H1 (cell line): ENCODE data around the gene RGS8. TPM values are rescaled to one million over a fixed set of nuclear protein-coding genes. Genes with fewer than 3 reads are reported as not detected.
A peak's percentile ranks its signal among the peaks of the same experiment; 100 is the strongest.

Source experiments
- CTCF ChIA-PET: fragments of 300-600 bp; sonication (Branson Sonifier 250); formaldehyde crosslinking; loops from one replicate; lab custom pipeline; 2021; ENCODE audit not compliant: partially characterized antibody; lab: Charles Lee
- POLR2A ChIA-PET: fragments of 300-600 bp; sonication (Branson Sonifier 250); formaldehyde crosslinking; loops from one replicate; lab custom pipeline; 2021; ENCODE audit warnings: inconsistent platforms; ENCODE audit not compliant: partially characterized antibody; lab: Charles Lee
- DNase-seq, 2 experiments: peaks; one replicate each; pipeline versions ENCODE4 v3.0.0 to v3.0.0-alpha.2; 2010 to 2022; ENCODE audit warnings: low spot score in 2 of 2, low read depth in 1 of 2, mixed read lengths in 1 of 2
- FAIRE-seq: peaks from 2 replicates; lab custom pipeline; 2011; peaks lifted over from hg19 to GRCh38; lab: Jason Lieb, UNC
- H2AFZ ChIP-seq: 2 replicates; pipeline ENCODE4 v1.8.1; 2012; ENCODE audit warnings: low read length, inconsistent platforms
- H2AK5ac ChIP-seq: 2 replicates; pipeline ENCODE4 v1.6.1; 2013; ENCODE audit warnings: low read depth, low read length
- H2BK120ac ChIP-seq: replicated peaks from 2 replicates; pipeline ENCODE3; 2013; ENCODE audit warnings: low read depth, low read length, inconsistent platforms
- H2BK12ac ChIP-seq: 2 replicates; pipeline ENCODE4 v1.6.1; 2013; ENCODE audit warnings: low read depth, low read length
- H2BK15ac ChIP-seq: 2 replicates; pipeline ENCODE4 v1.6.1; 2013; ENCODE audit warnings: low read length
- H2BK20ac ChIP-seq: 2 replicates; pipeline ENCODE4 v1.6.1; 2013; ENCODE audit warnings: low read length
- H2BK5ac ChIP-seq: 2 replicates; pipeline ENCODE4 v1.6.1; 2013; ENCODE audit warnings: low read depth, low read length
- H3K14ac ChIP-seq: 2 replicates; pipeline ENCODE4 v1.6.1; 2013; ENCODE audit warnings: inconsistent platforms; ENCODE audit not compliant: insufficient read length
- H3K18ac ChIP-seq: 2 replicates; pipeline ENCODE4 v1.6.1; 2013; ENCODE audit warnings: low read length; ENCODE audit errors: extremely low read depth
- H3K23ac ChIP-seq: 2 replicates; pipeline ENCODE4 v1.6.1; 2013; ENCODE audit warnings: inconsistent platforms; ENCODE audit not compliant: insufficient read length
- H3K23me2 ChIP-seq: 2 replicates; pipeline ENCODE4 v1.6.1; 2013; ENCODE audit warnings: low read depth, low read length
- H3K27ac ChIP-seq: 2 replicates; pipeline ENCODE4 v1.6.1; 2011; ENCODE audit warnings: low read depth, low read length, inconsistent platforms
- H3K27me3 ChIP-seq, 4 experiments: replicated peaks in 1 of 4; 1 replicate in 1 of 4; 2 replicates in 3 of 4; pipeline versions ENCODE4 v1.6.1 to v1.8.1; 2011 to 2013; ENCODE audit warnings: low read length in 3 of 4, mild to moderate bottlenecking in 3 of 4, inconsistent platforms in 2 of 4, mixed read lengths in 2 of 4, moderate library complexity in 1 of 4; ENCODE audit not compliant: control insufficient read depth in 3 of 4, insufficient read depth in 3 of 4; ENCODE audit errors: extremely low read depth in 1 of 4
- H3K36me3 ChIP-seq, 4 experiments: 2 replicates each; pipeline versions ENCODE4 v1.6.1 to v1.8.1; 2011 to 2013; ENCODE audit warnings: mild to moderate bottlenecking in 4 of 4, low read length in 3 of 4, moderate library complexity in 2 of 4, control low read depth in 1 of 4, inconsistent platforms in 1 of 4; ENCODE audit not compliant: insufficient read depth in 4 of 4, control insufficient read depth in 2 of 4
- H3K4ac ChIP-seq: replicated peaks from 2 replicates; pipeline ENCODE3; 2013; ENCODE audit warnings: low read length, low read depth, mixed read lengths, inconsistent platforms; ENCODE audit not compliant: insufficient read length
- H3K4me1 ChIP-seq, 4 experiments: replicated peaks in 1 of 4; 1 replicate in 1 of 4; 2 replicates in 3 of 4; pipeline versions ENCODE4 v1.6.1 to v1.8.1; 2011 to 2013; ENCODE audit warnings: low read length in 3 of 4, inconsistent platforms in 2 of 4, mixed read lengths in 1 of 4; ENCODE audit not compliant: insufficient read depth in 4 of 4, control insufficient read depth in 3 of 4
- H3K4me2 ChIP-seq, 2 experiments: 2 replicates each; pipeline versions ENCODE4 v1.6.1 to v1.8.1; 2011 to 2013; ENCODE audit warnings: low read depth in 2 of 2, low read length in 2 of 2, control low read depth in 1 of 2, inconsistent platforms in 1 of 2, mild to moderate bottlenecking in 1 of 2; ENCODE audit not compliant: insufficient read depth in 1 of 2
- H3K4me3 ChIP-seq, 4 experiments: fragments of 200-600, 300-600 bp in 1 of 4; sonication (generic), shearing (Covaris generic), sonication (Bioruptor Twin) in 1 of 4; 2 replicates each; pipeline versions ENCODE4 v1.5.1 to v1.8.1; 2011 to 2016; ENCODE audit warnings: low read length in 4 of 4, low read depth in 3 of 4, control low read depth in 2 of 4, inconsistent platforms in 2 of 4, mild to moderate bottlenecking in 2 of 4, mixed read lengths in 1 of 4, moderate library complexity in 1 of 4; ENCODE audit not compliant: insufficient read depth in 2 of 4; ENCODE audit errors: extremely low read depth in 1 of 4
- H3K56ac ChIP-seq: replicated peaks from 2 replicates; pipeline ENCODE3; 2013; ENCODE audit warnings: low read depth, mild to moderate bottlenecking, mixed read lengths, low read length, inconsistent platforms; ENCODE audit not compliant: insufficient read length
- H3K79me1 ChIP-seq: 2 replicates; pipeline ENCODE4 v1.6.1; 2013; ENCODE audit warnings: low read depth, low read length, control low read depth
- H3K79me2 ChIP-seq, 2 experiments: 2 replicates each; pipeline versions ENCODE4 v1.6.1 to v1.8.1; 2012 to 2013; ENCODE audit warnings: low read length in 2 of 2, mild to moderate bottlenecking in 2 of 2, inconsistent platforms in 1 of 2; ENCODE audit not compliant: insufficient read depth in 2 of 2, control insufficient read depth in 1 of 2
- H3K9ac ChIP-seq, 4 experiments: replicated peaks in 1 of 4; 1 replicate in 1 of 4; 2 replicates in 3 of 4; pipeline versions ENCODE4 v1.6.1 to v1.8.1; 2011 to 2013; ENCODE audit warnings: low read depth in 3 of 4, low read length in 3 of 4, control low read depth in 2 of 4, mild to moderate bottlenecking in 2 of 4, moderate library complexity in 2 of 4, inconsistent platforms in 1 of 4; ENCODE audit errors: extremely low read depth in 1 of 4
- H3K9me3 ChIP-seq, 2 experiments: 2 replicates each; pipeline versions ENCODE4 v1.6.1 to v1.8.1; 2012 to 2013; ENCODE audit warnings: mild to moderate bottlenecking in 2 of 2, moderate library complexity in 2 of 2, control low read depth in 1 of 2, inconsistent platforms in 1 of 2, low read depth in 1 of 2, low read length in 1 of 2, mixed read lengths in 1 of 2; ENCODE audit not compliant: insufficient read depth in 2 of 2
- H4K20me1 ChIP-seq, 2 experiments: replicated peaks in 1 of 2; 2 replicates each; pipeline versions ENCODE3 to v1.8.1; 2011 to 2013; ENCODE audit warnings: inconsistent platforms in 2 of 2, low read length in 2 of 2, mild to moderate bottlenecking in 1 of 2; ENCODE audit not compliant: insufficient read depth in 2 of 2, control insufficient read depth in 1 of 2
- H4K5ac ChIP-seq: 2 replicates; pipeline ENCODE4 v1.6.1; 2013; ENCODE audit warnings: low read length, low read depth, mixed read lengths, inconsistent platforms; ENCODE audit not compliant: insufficient read length
- H4K8ac ChIP-seq: 2 replicates; pipeline ENCODE4 v1.8.0; 2013; ENCODE audit warnings: mild to moderate bottlenecking, moderate library complexity, low read length, inconsistent platforms; ENCODE audit not compliant: insufficient read depth; ENCODE audit errors: extremely low read depth
- H4K91ac ChIP-seq: replicated peaks from 2 replicates; pipeline ENCODE3; 2013; ENCODE audit warnings: low read length, mixed read lengths, inconsistent platforms; ENCODE audit not compliant: insufficient read length
- EGR1 ChIP-seq: IDR thresholded peaks from 2 replicates; pipeline ENCODE4 v1.6.1; 2011; ENCODE audit warnings: low read depth, low read length, borderline replicate concordance
- EP300 ChIP-seq, 2 experiments: IDR thresholded peaks; 1 replicate in 1 of 2; 2 replicates in 1 of 2; pipeline ENCODE4 v1.6.1; 2011 to 2012; ENCODE audit warnings: low read depth in 2 of 2, low read length in 2 of 2, mild to moderate bottlenecking in 2 of 2, borderline replicate concordance in 1 of 2, inconsistent platforms in 1 of 2, moderate library complexity in 1 of 2
- FOSL1 ChIP-seq: IDR thresholded peaks from 2 replicates; pipeline ENCODE4 v1.6.1; 2011; ENCODE audit warnings: mild to moderate bottlenecking, low read depth, low read length, moderate library complexity; ENCODE audit not compliant: insufficient read depth
- GABPA ChIP-seq: IDR thresholded peaks from 2 replicates; pipeline ENCODE4 v1.6.1; 2011; ENCODE audit warnings: mild to moderate bottlenecking, low read length, moderate library complexity, borderline replicate concordance; ENCODE audit not compliant: insufficient read depth
- GTF2F1 ChIP-seq: IDR thresholded peaks from 2 replicates; pipeline ENCODE4 v1.6.1; 2012; ENCODE audit warnings: low read depth, low read length, improper control_type of control experiment, borderline replicate concordance
- HDAC6 ChIP-seq: IDR thresholded peaks from one replicate; pipeline ENCODE4 v1.7.1; 2012; ENCODE audit warnings: low read depth, mild to moderate bottlenecking, inconsistent platforms, low read length, moderate library complexity
- JUN ChIP-seq: IDR thresholded peaks from 2 replicates; pipeline ENCODE4 v1.6.1; 2011; ENCODE audit warnings: low read depth, mild to moderate bottlenecking, improper control_type of control experiment, low read length
- NRF1 ChIP-seq: IDR thresholded peaks from 2 replicates; pipeline ENCODE4 v1.6.1; 2011; ENCODE audit warnings: mild to moderate bottlenecking, low read depth, low read length, improper control_type of control experiment
- POLR2AphosphoS5 ChIP-seq: IDR thresholded peaks from 2 replicates; pipeline ENCODE4 v1.6.1; 2011; ENCODE audit warnings: low read depth, low read length
- SP4 ChIP-seq: IDR thresholded peaks from 2 replicates; pipeline ENCODE4 v1.6.1; 2012; ENCODE audit warnings: low read length, inconsistent platforms
- ZNF274 ChIP-seq: IDR thresholded peaks from 2 replicates; pipeline ENCODE4 v1.7.0; 2012; ENCODE audit warnings: low read length, borderline replicate concordance; ENCODE audit errors: extremely low read depth
- WGBS, 2 experiments: shearing (Covaris generic) in 1 of 2; methylation state at CpG; one replicate each; pipeline versions ENCODE4 v1.1.6 to v1.1.7; 2013 to 2015; ENCODE audit warnings: low lambda C conversion rate in 2 of 2, mixed read lengths in 2 of 2, inconsistent platforms in 1 of 2, low coverage in 1 of 2, missing lambda C conversion rate in 1 of 2; ENCODE audit not compliant: insufficient replicate concordance in 2 of 2, insufficient coverage in 1 of 2, insufficient read length in 1 of 2; ENCODE audit errors: extremely low coverage in 1 of 2, missing lambda C conversion rate in 1 of 2; 5-methylcytosine and 5-hydroxymethylcytosine counted together
- polyA plus RNA-seq, 7 experiments: library from polyadenylated mRNA; depleted of rRNA in 3 of 7; stranded (reverse) in 5 of 7; unstranded in 2 of 7; fragments of >200 nt in 5 of 7; fragments of 200-250 nt in 2 of 7; gene quantifications; 1 replicate in 5 of 7; 2 replicates in 1 of 7; 4 replicates in 1 of 7; pipeline versions ENCODE4 v1.2.1 to v1.2.3, GENCODE V29; 2011 to 2013; ENCODE audit warnings: missing spikeins in 2 of 7, mixed read lengths in 2 of 7
- total RNA-seq: library from RNA; stranded (reverse); fragmentation: NEBNext Ultra II Directional; extraction: Animal tissue kit (Norgen Biotek cat#: 25700); gene quantifications from 2 replicates; pipeline ENCODE4 v1.2.1, GENCODE V29; 2021
- TF ChIP-seq, protein P1 (sequence below): IDR thresholded peaks from 2 replicates; pipeline ENCODE4 v1.6.1; 2011; ENCODE audit warnings: low read length, improper control_type of control experiment

Gene RGS8
- total and polyA plus RNA-seq, 2 of the 8 experiments (the other 6 are each of a cell fraction or from before 2014, with no cell fraction given): 0.13 to 0.23 TPM

DNA sequence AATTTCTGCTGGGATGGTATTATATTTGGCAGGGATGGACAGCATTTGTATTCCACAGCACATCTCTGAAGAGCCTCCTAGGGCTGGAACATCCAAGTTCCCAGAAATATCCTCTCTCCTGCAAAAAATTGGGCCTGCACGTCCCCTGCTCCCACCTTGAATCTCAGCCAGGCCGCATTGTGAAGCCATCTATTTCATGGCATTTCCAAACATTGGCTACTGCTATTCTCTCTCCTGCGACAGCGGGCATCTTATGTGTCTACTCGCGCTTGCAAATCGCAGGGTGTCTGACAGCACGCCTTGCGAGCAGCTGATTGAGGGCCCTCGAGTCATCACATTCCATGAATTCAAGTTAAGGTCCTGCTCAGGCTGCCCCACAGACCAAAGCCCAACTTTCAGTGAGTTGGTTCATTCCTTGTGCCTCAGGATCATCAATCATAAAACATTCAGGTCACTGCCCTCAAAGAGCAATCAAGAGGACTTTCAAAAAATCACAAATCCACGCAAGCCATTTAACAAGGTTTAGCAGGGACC lies 15.8 kb downstream of the RGS8 start:
- Histone ChIP-seq H2BK15ac (no peak overlapping the region), H3K79me1 (no peaks in the 10 kb centered on the region), H3K27ac (no peak overlapping the region), H3K23me2 (no peaks in the 10 kb centered on the region), H3K27me3 (peaks cover 0 to 4% (median 1%) of the 10 kb centered on the region in 4 experiments; a peak in 3 of 7 replicates), H3K9ac (no peak overlapping the region), H4K8ac (no peak overlapping the region), H2BK120ac (no peak overlapping the region), H2BK12ac (no peak overlapping the region), H3K56ac (no peak overlapping the region), H3K4me1 (peaks cover 6 to 27% (median 15%) of the 10 kb centered on the region in 4 experiments), H4K20me1 (no peaks in the 10 kb centered on the region), H3K4me3 (no peak overlapping the region), H2AK5ac (no peak overlapping the region), H3K4ac (no peak overlapping the region), H4K5ac (no peak overlapping the region), H2AFZ (no peak overlapping the region), H2BK5ac (no peak overlapping the region), H3K9me3 (no peaks in the 10 kb centered on the region), H3K36me3 (no peaks in the 10 kb centered on the region), H3K4me2 (no peak overlapping the region), H3K14ac (no peak overlapping the region), H2BK20ac (no peak overlapping the region), H3K79me2 (no peaks in the 10 kb centered on the region), H3K23ac (no peak overlapping the region), H3K18ac (no peak overlapping the region), H4K91ac (peak overlapping the region; percentile 44)
- ChIA-PET CTCF (interaction anchor here (0.6 to 4.1 kb wide), 5 partner anchors 56 to 114 kb away, joined by 3 to 28 read pairs (median 3); no protein-coding TSS in a partner anchor), POLR2A (interaction anchor here (1.2 to 2.2 kb wide), 3 partner anchors 33 to 64 kb away, joined by 3 to 7 read pairs (median 4); partner anchors contain the start of gene RGS16)
- no peak for FAIRE-seq
- WGBS, 2 experiments: 94% methylated on average over 11 of the region's 11 CpGs; no CpG with 5 or more reads in 1 of the 2 experiments
- DNase-seq: no peak
- no peak for TF ChIP-seq EP300 (IDR thresholded peaks at IDR 0.05; ENCODE audit: borderline replicate concordance in 1 of 2, low read depth in 2 of 2, low read length in 2 of 2)
- TF ChIP-seq HDAC6: no peak
- TF ChIP-seq NRF1: no peak
- no peak for TF ChIP-seq FOSL1
- TF ChIP-seq GTF2F1: no peak
- TF ChIP-seq, protein P1, sequence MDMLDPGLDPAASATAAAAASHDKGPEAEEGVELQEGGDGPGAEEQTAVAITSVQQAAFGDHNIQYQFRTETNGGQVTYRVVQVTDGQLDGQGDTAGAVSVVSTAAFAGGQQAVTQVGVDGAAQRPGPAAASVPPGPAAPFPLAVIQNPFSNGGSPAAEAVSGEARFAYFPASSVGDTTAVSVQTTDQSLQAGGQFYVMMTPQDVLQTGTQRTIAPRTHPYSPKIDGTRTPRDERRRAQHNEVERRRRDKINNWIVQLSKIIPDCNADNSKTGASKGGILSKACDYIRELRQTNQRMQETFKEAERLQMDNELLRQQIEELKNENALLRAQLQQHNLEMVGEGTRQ: no peak
- no peak for TF ChIP-seq ZNF274
- no peak for TF ChIP-seq POLR2AphosphoS5
- no peak for TF ChIP-seq JUN
- no peak for TF ChIP-seq GABPA
- TF ChIP-seq SP4: no peak
- TF ChIP-seq EGR1: no peak
